SK-N-SH treated with all-trans-retinoic acid at 6 μM for 48 hours (cell line): Measurements from ENCODE around the gene MRGPRF.
"Not testable (repeated sequence)": the region's sequence is repeated elsewhere in the genome, so short reads cannot be mapped to it uniquely, and the experiment has no call there.

Experiments used
- ATAC-seq: fragments of 200-7000 bp; cut with Tn5 transposase; 3 replicates; pipeline ENCODE4 v1.9.1; 2020; ENCODE audit warnings: mild to moderate bottlenecking, moderate library complexity
- ARNTL ChIP-seq: fragments of 450-650 bp; formaldehyde crosslinking; IDR thresholded peaks from 2 replicates; pipeline ENCODE4 v1.5.0; 2020; ENCODE audit warnings: low read depth, mild to moderate bottlenecking, moderate library complexity, borderline replicate concordance
- BACH2 ChIP-seq: fragments of 250-450 bp; sonication (Bioruptor Pico); IDR thresholded peaks from 2 replicates; pipeline ENCODE4 v1.9.0; 2021; ENCODE audit warnings: mild to moderate bottlenecking, borderline replicate concordance
- CREB5 ChIP-seq: fragments of 250-450 bp; sonication (Bioruptor Pico); IDR thresholded peaks from 2 replicates; pipeline ENCODE4 v1.5.1; 2020; ENCODE audit warnings: low read depth, mild to moderate bottlenecking, moderate library complexity
- CSDC2 ChIP-seq: fragments of 250-450 bp; sonication (Bioruptor Pico); IDR thresholded peaks from 2 replicates; pipeline ENCODE4 v1.5.0; 2020; ENCODE audit warnings: mild to moderate bottlenecking, moderate library complexity
- GLIS3 ChIP-seq: fragments of 250-450 bp; sonication (Bioruptor Pico); IDR thresholded peaks from 2 replicates; pipeline ENCODE4 v1.5.0; 2020; ENCODE audit warnings: mild to moderate bottlenecking, moderate library complexity
- ISL1 ChIP-seq: fragments of 250-450 bp; sonication (Bioruptor Pico); IDR thresholded peaks from 2 replicates; pipeline ENCODE4 v2.1.2; 2022; ENCODE audit warnings: mild to moderate bottlenecking, moderate library complexity
- OSR1 ChIP-seq: fragments of 250-450 bp; sonication (Bioruptor Pico); IDR thresholded peaks from 2 replicates; pipeline ENCODE4 v1.8.0; 2022; ENCODE audit warnings: moderate library complexity, mild to moderate bottlenecking, inconsistent platforms
- PATZ1 ChIP-seq: fragments of 250-450 bp; sonication (Bioruptor Pico); IDR thresholded peaks from 2 replicates; pipeline ENCODE4 v1.8.0; 2020; ENCODE audit warnings: mild to moderate bottlenecking, moderate library complexity, borderline replicate concordance
- POU6F1 ChIP-seq: fragments of 250-450 bp; sonication (Bioruptor Pico); IDR thresholded peaks from 2 replicates; pipeline ENCODE4 v1.8.0; 2021; ENCODE audit warnings: low read depth, mild to moderate bottlenecking, moderate library complexity, borderline replicate concordance
- PPARA ChIP-seq: fragments of 250-450 bp; sonication (Bioruptor Pico); IDR thresholded peaks from 2 replicates; pipeline ENCODE4 v1.5.0; 2020; ENCODE audit warnings: mild to moderate bottlenecking, borderline replicate concordance
- RARB ChIP-seq: fragments of 250-450 bp; sonication (Bioruptor Pico); IDR thresholded peaks from 2 replicates; pipeline ENCODE4 v1.8.0; 2021; ENCODE audit warnings: mild to moderate bottlenecking, moderate library complexity
- SNAI2 ChIP-seq: fragments of 250-450 bp; sonication (Bioruptor Pico); IDR thresholded peaks from 2 replicates; pipeline ENCODE4 v1.5.0; 2020; ENCODE audit warnings: mild to moderate bottlenecking, moderate library complexity
- TCF4 ChIP-seq: fragments of 250-450 bp; sonication (Bioruptor Pico); IDR thresholded peaks from 2 replicates; pipeline ENCODE4 v1.8.0; 2021; ENCODE audit warnings: mild to moderate bottlenecking, moderate library complexity, borderline replicate concordance
- TOX ChIP-seq: fragments of 250-450 bp; sonication (Bioruptor Pico); IDR thresholded peaks from 2 replicates; pipeline ENCODE4 v1.8.0; 2021; ENCODE audit warnings: mild to moderate bottlenecking, moderate library complexity, borderline replicate concordance
- TSHZ2 ChIP-seq: fragments of 250-450 bp; sonication (Bioruptor Pico); IDR thresholded peaks from 2 replicates; pipeline ENCODE4 v1.5.0; 2020; ENCODE audit warnings: mild to moderate bottlenecking, moderate library complexity
- ZFP3 ChIP-seq: fragments of 250-450 bp; sonication (Bioruptor Pico); IDR thresholded peaks from 2 replicates; pipeline ENCODE4 v1.5.0; 2020; ENCODE audit warnings: mild to moderate bottlenecking, moderate library complexity
- ZFP30 ChIP-seq: fragments of 450-650 bp; formaldehyde crosslinking; IDR thresholded peaks from 2 replicates; pipeline ENCODE4 v1.5.0; 2022; ENCODE audit warnings: mild to moderate bottlenecking, moderate library complexity
- ZNF565 ChIP-seq: fragments of 450-650 bp; formaldehyde crosslinking; conservative IDR thresholded peaks from 2 replicates; pipeline ENCODE4 v1.5.0; 2020; ENCODE audit warnings: low read depth, mild to moderate bottlenecking, moderate library complexity
- ZNF70 ChIP-seq: fragments of 450-650 bp; formaldehyde crosslinking; IDR thresholded peaks from 2 replicates; pipeline ENCODE4 v1.5.0; 2020; ENCODE audit warnings: mild to moderate bottlenecking, moderate library complexity
- ZNF8 ChIP-seq: fragments of 450-650 bp; formaldehyde crosslinking; IDR thresholded peaks from 2 replicates; pipeline ENCODE4 v1.5.0; 2020; ENCODE audit warnings: mild to moderate bottlenecking, moderate library complexity

Gene MRGPRF

GRCh38 chr11:69000831-69001242 lies 12.2 kb downstream of the MRGPRF start (continued):
- no peak for TF ChIP-seq ZFP30 (CRISPR knock-in tag)
- TF ChIP-seq ZNF565 (CRISPR knock-in tag), result no peak
- TF ChIP-seq ARNTL (CRISPR knock-in tag), result no peak
- no peak for TF ChIP-seq ISL1 (CRISPR knock-in tag)
- no peak for TF ChIP-seq BACH2 (CRISPR knock-in tag)
- TF ChIP-seq PPARA (CRISPR knock-in tag), result no peak
- no peak for TF ChIP-seq ZNF8 (CRISPR knock-in tag)
- TF ChIP-seq CSDC2 (CRISPR knock-in tag), result no peak
- TF ChIP-seq, all 23 proteins: peak for 0

GRCh38 chr11:69000391-69000790 lies 12.7 kb downstream of the MRGPRF start:
- no peak for TF ChIP-seq PATZ1 (CRISPR knock-in tag)
- TF ChIP-seq BACH2 (CRISPR knock-in tag), result no peak
- TF ChIP-seq ZNF70 (CRISPR knock-in tag), result no peak
- no peak for TF ChIP-seq TCF4 (CRISPR knock-in tag)
- no peak for TF ChIP-seq SNAI2 (CRISPR knock-in tag)
- TF ChIP-seq POU6F1 (CRISPR knock-in tag), result no peak
- TF ChIP-seq GLIS3, result no peak
- no peak for TF ChIP-seq ARNTL (CRISPR knock-in tag)
- TF ChIP-seq OSR1, result no peak
- TF ChIP-seq CSDC2 (CRISPR knock-in tag), result no peak
- no peak for TF ChIP-seq RARB (CRISPR knock-in tag)
- no peak for TF ChIP-seq TSHZ2
- TF ChIP-seq ZFP3 (CRISPR knock-in tag), result no peak
- TF ChIP-seq CREB5 (CRISPR knock-in tag), result no peak
- no peak for TF ChIP-seq ZNF8 (CRISPR knock-in tag)
- TF ChIP-seq TOX (CRISPR knock-in tag), result no peak
- TF ChIP-seq PPARA (CRISPR knock-in tag), result no peak
- TF ChIP-seq ISL1 (CRISPR knock-in tag), result no peak
- peak; percentile 46 for ATAC-seq

- not testable (repeated sequence) for ATAC-seq
Observed at GRCh38 chr11:68999748-69000355, 13.2 kb downstream of the MRGPRF start.

GRCh38 chr11:68999093-68999747 lies 13.8 kb downstream of the MRGPRF start:
- ATAC-seq, result no peak
- TF ChIP-seq CREB5 (CRISPR knock-in tag) (no peak), PATZ1 (CRISPR knock-in tag) (no peak), TOX (CRISPR knock-in tag) (no peak), BACH2 (CRISPR knock-in tag) (no peak), OSR1 (no peak)
